ENCODE measurements around the gene HSH2D.
"Not testable (repeated sequence)": the region's sequence is repeated elsewhere in the genome, so short reads cannot be mapped to it uniquely, and the experiment has no call there.

HSH2D gene, protein sequence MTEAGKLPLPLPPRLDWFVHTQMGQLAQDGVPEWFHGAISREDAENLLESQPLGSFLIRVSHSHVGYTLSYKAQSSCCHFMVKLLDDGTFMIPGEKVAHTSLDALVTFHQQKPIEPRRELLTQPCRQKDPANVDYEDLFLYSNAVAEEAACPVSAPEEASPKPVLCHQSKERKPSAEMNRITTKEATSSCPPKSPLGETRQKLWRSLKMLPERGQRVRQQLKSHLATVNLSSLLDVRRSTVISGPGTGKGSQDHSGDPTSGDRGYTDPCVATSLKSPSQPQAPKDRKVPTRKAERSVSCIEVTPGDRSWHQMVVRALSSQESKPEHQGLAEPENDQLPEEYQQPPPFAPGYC

DNA sequence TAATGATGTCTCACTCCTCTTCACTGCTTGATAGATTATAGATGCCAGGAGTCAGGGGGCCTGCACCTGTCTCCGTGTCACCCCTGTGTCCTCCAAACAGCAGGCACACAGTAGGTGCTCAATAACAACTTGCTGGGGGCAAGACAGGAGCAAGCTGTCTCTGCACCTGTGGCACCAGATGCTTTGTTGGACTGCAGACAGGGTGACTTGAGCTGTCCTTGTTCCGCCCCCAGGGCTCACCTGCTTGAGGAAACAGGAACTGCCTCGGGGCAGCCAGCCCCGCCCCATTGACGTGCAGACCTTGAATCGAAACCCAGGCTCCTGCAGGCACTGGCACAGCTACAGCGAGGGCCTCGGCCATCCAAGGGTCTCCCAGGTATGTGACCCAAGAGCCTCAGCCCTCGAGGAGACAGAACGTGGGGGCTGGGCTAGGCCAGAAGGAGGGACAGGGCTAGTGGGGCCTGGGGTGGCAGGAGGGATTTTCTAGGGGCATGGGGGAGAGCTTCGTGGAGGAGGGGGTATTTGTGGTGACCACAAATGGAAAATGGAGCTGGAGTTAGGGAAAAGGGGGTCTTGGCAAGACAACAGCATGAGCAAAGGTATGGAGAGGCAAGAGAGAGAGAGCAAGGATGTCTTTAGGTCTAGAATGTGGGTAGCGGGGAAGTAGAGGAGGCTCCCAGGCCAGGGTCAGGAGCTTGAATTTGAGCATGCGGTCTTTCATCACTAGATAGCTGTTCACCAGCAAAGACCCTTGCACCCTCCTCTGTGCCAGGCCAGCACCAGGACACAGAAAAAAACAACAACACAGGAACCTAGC, at the start of gene HSH2D:
HSH2D (plus strand) TSS at position 287 of the 817 bp plus-strand sequence. CDS start 5,066 bp downstream, outside the sequence.
- DNase-seq (ENCODE audit: low spot score) = peak; percentile 77
- TF ChIP-seq, protein P1, sequence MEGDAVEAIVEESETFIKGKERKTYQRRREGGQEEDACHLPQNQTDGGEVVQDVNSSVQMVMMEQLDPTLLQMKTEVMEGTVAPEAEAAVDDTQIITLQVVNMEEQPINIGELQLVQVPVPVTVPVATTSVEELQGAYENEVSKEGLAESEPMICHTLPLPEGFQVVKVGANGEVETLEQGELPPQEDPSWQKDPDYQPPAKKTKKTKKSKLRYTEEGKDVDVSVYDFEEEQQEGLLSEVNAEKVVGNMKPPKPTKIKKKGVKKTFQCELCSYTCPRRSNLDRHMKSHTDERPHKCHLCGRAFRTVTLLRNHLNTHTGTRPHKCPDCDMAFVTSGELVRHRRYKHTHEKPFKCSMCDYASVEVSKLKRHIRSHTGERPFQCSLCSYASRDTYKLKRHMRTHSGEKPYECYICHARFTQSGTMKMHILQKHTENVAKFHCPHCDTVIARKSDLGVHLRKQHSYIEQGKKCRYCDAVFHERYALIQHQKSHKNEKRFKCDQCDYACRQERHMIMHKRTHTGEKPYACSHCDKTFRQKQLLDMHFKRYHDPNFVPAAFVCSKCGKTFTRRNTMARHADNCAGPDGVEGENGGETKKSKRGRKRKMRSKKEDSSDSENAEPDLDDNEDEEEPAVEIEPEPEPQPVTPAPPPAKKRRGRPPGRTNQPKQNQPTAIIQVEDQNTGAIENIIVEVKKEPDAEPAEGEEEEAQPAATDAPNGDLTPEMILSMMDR (IDR thresholded peaks at IDR 0.05; ENCODE audit: extremely low read depth, missing control alignments) = no peak

DNA sequence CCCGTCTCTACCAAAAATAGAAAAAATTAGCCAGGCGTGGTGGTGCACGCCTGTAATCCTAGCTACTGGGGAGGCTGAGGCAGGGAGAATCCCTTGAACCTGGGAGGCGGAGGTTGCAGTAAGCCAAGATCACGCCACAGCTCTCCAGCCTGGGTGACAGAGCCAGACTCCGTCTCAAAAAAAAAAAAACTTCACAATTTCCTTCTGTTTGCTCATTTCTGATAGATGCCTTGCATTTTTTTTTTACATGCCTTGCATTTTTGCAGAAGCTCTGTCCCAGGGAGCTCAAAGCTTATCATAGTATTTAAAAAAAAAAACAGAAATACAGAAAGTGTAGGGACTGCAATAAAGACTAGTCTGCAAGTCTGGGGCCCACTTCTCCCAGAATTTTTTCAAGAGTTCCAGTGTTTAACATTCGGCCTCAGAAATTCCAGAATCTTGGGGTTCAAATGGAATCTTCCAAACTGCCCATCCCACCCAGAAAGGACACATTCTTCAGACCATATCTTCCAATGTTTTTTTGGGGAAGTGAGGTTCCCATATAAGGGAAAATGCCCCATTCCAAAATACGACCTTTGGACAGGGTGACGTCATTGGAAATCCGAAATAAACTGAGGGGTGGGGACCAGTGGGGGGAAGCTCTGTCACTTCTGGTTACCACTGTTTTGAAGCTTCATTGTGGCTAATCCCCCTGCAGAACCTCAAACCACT, 49.0 kb upstream of the HSH2D start:
- DNase-seq (ENCODE audit: low spot score) = no peak
- TF ChIP-seq, protein P1 (IDR thresholded peaks at IDR 0.05; ENCODE audit: extremely low read depth, missing control alignments) = no peak

DNA sequence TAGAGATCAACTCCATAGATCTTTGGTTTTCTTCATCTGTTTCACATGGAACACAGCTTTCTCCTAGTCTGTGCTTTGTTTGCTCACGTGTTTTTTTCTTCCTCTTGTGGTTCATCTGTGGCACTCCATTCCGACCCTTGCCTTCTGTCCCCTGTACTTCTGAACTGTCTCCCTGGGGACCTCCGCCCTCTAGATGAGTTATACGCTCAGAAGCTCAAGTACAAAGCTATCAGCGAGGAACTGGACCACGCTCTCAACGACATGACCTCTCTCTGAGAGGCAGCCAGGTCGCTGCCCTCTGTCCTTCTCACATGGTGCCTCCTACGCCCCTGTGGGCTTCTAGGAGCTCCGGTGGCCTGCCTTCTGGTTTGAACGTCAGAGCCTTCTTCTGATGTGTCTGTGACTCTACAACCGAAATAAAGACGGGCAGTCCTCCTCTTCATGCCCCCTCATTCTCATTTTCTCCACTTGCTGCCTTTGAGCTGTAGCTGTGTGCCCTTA, 48.4 kb upstream of the HSH2D start:
- TF ChIP-seq, protein P1 (IDR thresholded peaks at IDR 0.05; ENCODE audit: extremely low read depth, missing control alignments) = no peak
- no peak for DNase-seq (ENCODE audit: low spot score)

DNA sequence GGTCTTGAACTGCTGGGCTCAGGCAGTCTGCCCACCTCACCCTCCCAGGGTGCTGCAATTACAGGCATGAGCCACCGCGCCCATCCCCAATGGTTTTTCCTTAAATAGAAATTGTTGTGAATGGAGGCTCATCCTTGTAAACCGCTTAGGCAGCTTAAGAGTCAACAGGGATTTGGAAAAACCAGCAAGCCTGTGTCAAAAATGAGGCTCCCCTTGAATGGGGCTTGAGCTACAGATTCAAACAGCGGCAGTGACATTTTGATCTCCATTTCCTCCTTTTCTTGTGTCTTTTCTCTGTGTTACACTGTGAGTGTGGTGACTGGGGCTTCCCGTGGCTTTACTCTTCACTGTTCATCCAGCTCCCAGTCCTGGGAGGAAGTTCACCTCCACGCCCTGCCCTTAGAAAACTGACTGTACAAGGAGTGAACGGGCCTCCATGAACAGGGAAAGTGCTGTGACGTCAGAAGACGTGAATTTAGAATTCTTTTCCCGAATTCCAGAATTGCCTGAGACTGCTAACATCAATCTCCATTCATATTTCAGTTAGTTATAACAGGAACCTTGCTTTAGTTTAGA, 47.1 kb upstream of the HSH2D start:
- no peak for DNase-seq (ENCODE audit: low spot score)
- TF ChIP-seq, protein P1 (IDR thresholded peaks at IDR 0.05; ENCODE audit: extremely low read depth, missing control alignments) = no peak

DNA sequence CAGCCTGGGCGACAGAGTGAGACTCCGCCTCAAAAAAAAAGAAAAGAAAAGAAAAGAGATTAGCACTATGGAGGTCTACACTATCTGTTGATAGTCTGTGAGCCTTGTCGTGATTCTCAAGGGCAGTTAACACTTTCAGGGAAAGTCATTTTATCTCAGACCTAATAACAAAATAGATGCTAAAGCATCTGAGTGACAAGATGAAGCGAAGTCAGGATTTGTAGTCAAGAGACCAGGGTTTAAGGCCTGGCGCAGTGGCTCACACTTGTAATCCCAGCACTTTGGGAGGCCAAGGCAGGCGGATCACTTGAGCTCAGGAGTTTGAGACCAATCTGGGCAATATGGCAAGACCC, 45.1 kb upstream of the HSH2D start:
- TF ChIP-seq, protein P1 (IDR thresholded peaks at IDR 0.05; ENCODE audit: extremely low read depth, missing control alignments) = no peak
- no peak for DNase-seq (ENCODE audit: low spot score)

DNA sequence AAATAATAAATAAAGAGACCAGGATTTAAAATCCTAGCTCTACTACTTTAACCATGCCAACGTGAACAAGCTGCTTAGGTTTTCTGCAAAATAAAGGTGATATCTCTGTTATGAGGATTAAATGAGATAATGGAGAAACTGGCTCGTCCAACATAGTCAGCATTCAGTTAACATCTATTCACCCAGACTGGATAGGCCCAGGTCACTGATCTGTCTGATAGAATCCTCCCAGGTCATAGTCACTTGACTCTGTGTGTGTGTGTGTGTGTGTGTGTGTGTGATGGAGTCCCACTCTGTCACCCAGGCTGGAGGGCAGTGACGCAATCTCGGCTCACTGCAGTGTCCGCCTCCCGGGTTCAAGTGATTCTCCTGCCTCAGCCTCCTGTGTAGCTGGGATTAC, 44.7 kb upstream of the HSH2D start:
- TF ChIP-seq, protein P1 (IDR thresholded peaks at IDR 0.05; ENCODE audit: extremely low read depth, missing control alignments) = no peak

DNA sequence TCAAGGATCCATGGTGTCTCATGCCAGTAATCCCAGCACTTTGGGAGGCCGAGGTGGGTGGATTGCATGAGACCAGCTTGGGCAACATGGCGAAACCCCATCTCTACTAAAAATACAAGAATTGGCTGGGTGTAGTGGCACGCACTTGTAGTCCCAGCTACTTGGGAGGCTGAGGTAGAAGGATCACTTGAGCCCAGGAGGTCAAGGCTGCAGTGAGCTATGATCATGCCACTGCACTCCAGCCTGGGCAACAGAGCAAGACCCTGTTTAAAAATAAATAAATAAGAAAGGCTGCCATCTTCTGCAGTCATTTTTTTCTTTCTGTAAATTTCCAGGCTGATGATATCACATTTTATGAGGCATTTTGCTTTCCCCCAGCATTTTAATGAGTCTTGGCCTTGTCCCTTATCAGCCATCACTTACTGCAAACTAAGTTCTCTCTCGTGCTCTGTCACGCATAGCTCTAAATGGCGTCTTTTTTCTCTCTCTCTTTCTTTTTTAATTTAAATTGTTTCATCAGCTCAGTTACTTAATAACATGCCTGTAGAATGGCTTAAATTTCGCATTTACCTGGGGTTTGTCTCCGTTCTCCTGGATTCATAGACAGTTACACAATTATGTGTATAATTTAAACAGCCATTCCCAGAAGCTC, 44.0 kb upstream of the HSH2D start:
- DNase-seq (ENCODE audit: low spot score) = not testable (repeated sequence)

More for the DNA sequence above, 44.7 kb upstream of the HSH2D start:
- DNase-seq (ENCODE audit: low spot score) = no peak

Data from GM20000 (cell line).